Fibroblast of peridontal ligament (primary cell): Measurements from ENCODE around the gene BIRC3.
"Not testable (repeated sequence)": the region's sequence is repeated elsewhere in the genome, so short reads cannot be mapped to it uniquely, and the experiment has no call there.

ENCODE experiments used
- DNase-seq: peaks from one replicate; pipeline ENCODE4 v3.0.0-alpha.2; 2010; ENCODE audit errors: extremely low read depth

The BIRC3 gene

GRCh38 chr11:102325088-102325487, 7.8 kb downstream of the BIRC3 start:
- no peak for DNase-seq

DNA sequence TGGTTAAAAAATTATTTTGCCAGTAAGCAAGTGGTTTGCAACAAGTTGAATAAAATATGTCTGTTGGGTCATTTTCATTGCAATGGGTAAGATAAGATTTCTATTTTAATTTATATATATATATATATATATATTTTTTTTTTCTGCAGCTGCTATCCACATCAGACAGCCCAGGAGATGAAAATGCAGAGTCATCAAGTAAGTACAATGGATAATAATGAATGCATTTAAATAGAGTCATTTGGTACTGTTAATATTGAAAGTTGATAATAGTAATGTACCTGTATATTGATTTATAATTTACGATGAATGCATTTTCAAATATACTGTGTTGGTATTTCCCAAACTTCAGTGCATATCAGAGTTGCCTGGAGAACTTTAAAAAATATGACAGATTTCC, 11.5 kb downstream of the BIRC3 start:
- no peak for DNase-seq

DNA sequence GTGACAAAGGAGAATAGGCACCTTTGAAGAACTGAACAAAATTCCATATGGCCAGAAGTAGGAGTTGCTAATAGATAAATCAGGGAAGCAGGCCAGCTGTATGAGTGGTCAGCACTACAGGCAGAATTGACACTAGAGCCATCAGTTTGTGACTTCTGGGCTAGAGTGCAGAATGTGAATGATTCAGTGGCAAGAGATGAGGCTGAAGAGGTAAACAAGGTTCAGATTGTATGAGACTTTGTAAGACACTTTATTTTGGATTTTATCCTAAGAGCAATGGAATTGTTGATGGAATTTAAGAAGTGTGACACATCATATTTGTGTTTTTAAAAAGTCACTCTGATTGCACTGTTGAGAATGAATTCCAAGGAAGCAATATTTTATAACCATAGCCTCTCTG, 12.9 kb downstream of the BIRC3 start:
- DNase-seq, result no peak

DNA sequence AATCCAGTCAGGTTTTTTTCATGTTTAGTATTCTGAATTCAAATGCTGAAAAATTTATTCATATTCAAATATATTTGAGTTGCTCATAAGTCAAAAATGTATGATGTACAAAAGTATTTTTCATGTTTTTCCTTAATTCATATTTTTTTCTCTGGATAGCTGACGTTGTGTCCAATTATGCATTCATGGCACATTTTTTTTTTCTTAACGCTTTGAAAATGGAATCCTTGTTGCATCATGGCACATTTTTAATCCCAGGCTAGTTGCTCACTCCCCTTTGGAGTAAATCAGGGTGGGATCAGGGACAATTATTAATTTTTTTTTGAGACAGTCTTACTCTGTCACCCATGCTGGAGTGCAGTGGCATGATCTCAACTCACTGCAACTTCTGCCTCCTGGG, 14.1 kb downstream of the BIRC3 start:
- no peak for DNase-seq

- no peak for DNase-seq
Observed at GRCh38 chr11:102332611-102332994, 15.3 kb downstream of the BIRC3 start.

- no peak for DNase-seq
Observed at GRCh38 chr11:102338479-102339010, 21.3 kb downstream of the BIRC3 start.

- not testable (repeated sequence) for DNase-seq
Observed at GRCh38 chr11:102341311-102341710, 24.0 kb downstream of the BIRC3 start.

GRCh38 chr11:102341844-102342318, 24.6 kb downstream of the BIRC3 start:
- DNase-seq, result peak; percentile 89

- DNase-seq, result peak; percentile 27
Observed at GRCh38 chr11:102343809-102344208, 26.5 kb downstream of the BIRC3 start.

DNA sequence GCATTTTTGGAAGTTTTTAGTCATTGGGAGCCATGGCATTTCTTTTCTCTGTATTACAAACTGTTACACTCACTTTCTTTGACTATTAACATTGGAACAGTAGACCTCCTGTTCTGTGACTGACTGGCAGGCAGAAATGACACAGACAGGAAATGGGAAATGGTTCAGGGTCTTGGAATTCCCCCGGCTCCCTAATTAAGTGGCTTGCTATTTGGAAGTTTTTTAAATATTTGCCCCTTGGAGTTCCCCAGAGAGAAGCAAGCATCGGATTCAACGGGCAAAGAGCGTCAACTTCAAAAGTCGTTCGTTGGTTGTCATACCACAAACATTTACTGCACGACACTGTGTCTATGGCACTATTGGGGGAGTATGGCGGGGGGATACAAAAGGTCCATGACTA, 28.6 kb downstream of the BIRC3 start:
- peak; percentile 31 for DNase-seq

DNA sequence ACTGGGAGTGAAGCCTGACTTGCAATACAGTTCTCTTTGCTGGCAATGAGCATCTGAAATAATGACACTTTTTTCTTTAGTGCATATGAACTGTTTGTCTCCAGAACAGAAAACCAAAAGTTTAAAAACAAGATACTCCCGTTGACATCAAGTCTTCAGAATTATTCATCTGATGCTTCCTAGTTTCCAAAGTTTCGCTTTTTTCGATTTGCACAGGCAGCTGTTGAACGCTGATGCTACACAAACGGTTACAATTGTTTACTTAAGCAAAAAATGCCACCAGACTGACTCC, 29.1 kb downstream of the BIRC3 start:
- DNase-seq, result no peak

- DNase-seq, result peak; percentile 89
Observed at GRCh38 chr11:102346748-102347461, 29.6 kb downstream of the BIRC3 start, which contains the start of gene BIRC2. TSS of gene BIRC2 (plus strand) at chr11:102347214. CDS start at chr11:102349855, 2,641 bp downstream.

DNA sequence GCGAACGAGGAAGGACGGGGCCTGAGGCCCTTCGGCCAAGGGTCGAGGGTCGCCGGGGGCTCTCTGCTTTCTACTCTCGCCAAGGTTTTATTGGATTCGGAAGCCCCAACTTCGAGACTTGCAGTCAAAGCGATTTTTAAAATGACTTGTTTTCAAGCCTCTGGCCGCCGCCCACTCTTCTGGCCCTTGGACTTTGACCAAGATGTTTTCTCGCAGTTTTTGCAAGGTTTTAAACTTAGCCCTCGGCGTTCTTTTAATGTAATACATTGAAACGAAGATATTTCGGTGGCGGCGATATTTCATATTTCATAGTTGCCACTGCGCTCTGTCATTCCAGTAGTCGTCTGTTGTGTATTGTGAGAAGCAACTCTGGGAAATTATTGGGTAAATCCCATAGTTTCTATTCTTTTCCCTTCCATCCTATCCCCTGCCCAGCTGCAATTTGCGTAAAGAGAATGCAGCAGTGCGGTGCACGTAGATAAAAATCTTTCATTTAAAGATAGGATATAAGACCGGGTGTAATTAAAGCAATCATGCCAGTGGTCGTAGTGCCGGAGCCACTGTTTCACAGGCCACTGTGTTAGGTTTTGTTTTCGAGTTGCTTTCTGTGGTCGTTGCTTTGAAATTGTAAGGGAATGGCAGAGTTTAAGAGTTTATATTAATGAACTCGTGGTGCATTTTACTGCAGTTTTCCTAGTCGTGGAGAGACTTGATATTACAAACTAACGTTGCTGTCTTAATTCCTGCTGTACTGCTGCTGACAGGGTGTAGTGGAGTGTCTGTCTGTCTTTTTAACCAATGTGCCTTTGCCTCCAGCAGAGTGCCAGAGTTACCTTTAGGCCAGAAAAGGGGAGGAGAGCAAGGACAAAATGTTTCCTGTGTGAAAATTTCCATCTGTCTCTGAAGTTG, 30.4 kb downstream of the BIRC3 start:
- peak; percentile 67 for DNase-seq

- DNase-seq, result no peak
Observed at GRCh38 chr11:102357116-102357515, 39.8 kb downstream of the BIRC3 start.

GRCh38 chr11:102359372-102359771, 42.1 kb downstream of the BIRC3 start:
- DNase-seq, result no peak

GRCh38 chr11:102360681-102361080, 43.4 kb downstream of the BIRC3 start:
- DNase-seq, result no peak

GRCh38 chr11:102361086-102362031, 44.1 kb downstream of the BIRC3 start:
- DNase-seq, result peak; percentile 76

- no peak for DNase-seq
Observed at GRCh38 chr11:102364991-102365390, 47.7 kb downstream of the BIRC3 start.

DNA sequence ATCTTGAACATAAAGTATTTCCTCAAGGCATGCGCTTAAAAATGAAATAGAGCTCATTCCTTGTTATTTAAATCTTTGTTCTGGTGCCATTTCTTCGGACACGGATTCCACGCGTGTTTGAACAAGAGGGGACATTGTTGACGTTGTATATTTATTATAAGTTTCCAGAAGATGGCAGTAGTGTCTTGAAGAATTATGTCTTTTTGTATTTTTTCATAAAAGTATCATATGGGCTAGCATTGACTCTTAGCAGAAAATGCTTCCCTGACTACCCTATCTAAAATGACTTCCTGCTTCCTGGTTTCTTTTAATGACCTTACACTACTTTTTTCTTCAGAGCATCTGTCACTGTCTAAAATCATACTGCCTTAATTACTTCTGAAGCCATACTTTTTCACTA, 50.1 kb downstream of the BIRC3 start:
- DNase-seq, result peak; percentile 56

DNA sequence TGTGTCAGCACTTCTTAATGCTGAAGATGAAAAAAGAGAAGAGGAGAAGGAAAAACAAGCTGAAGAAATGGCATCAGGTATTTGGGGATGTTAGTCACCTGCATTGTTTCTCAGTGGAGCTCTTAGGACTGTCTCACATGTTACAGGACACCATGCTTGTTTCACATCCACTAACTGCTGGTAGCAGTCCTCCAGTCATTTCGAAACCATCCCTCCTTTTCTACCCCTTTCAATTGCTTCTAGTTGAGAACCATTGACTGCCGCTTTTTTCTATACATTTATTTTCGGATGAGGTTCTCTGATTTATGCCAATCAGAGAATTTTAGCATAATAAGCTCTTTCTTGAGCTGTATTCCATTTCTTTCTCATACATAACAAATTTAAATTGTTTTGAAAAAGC, 51.2 kb downstream of the BIRC3 start:
- no peak for DNase-seq

GRCh38 chr11:102374633-102375424, 57.5 kb downstream of the BIRC3 start:
- not testable (repeated sequence) for DNase-seq
